Left lung (tissue), 14 donors: Measurements from ENCODE around the gene SLC6A11. TPM values are rescaled to one million over a fixed set of nuclear protein-coding genes. Genes with fewer than 3 reads are reported as not detected.
A peak's percentile ranks its signal among the peaks of the same experiment; 100 is the strongest.

ENCODE experiments used
- ATAC-seq: fragments of 200-7000 bp; cut with Tn5 transposase; one replicate; pipeline ENCODE4 v1.9.1; 2020; ENCODE audit warnings: moderate library complexity
- DNase-seq, 4 donors: peaks; one replicate each; pipeline ENCODE4 v3.0.0-alpha.2; 2013 to 2020
- H3K27ac ChIP-seq, 2 donors: fragments of 200-600 bp; sonication (generic) in 1 of 2; one replicate each; pipeline versions ENCODE4 v1.5.0 to v1.8.0; 2020 to 2021
- H3K27me3 ChIP-seq, 2 donors: fragments of 200-600 bp; sonication (generic) in 1 of 2; one replicate each; pipeline versions ENCODE4 v1.5.0 to v1.8.0; 2020 to 2021
- H3K36me3 ChIP-seq, 2 donors: fragments of 200-600 bp; sonication (generic) in 1 of 2; one replicate each; pipeline versions ENCODE4 v1.5.0 to v1.8.0; 2020 to 2021
- H3K4me1 ChIP-seq, 2 donors: fragments of 200-600 bp; one replicate each; pipeline ENCODE4 v1.8.0; 2021
- H3K4me3 ChIP-seq, 2 donors: fragments of 200-600 bp; sonication (generic) in 1 of 2; one replicate each; pipeline versions ENCODE4 v1.5.0 to v1.8.0; 2020 to 2021; ENCODE audit warnings: mild to moderate bottlenecking in 1 of 2
- H3K9me3 ChIP-seq, 2 donors: fragments of 200-600 bp; sonication (generic) in 1 of 2; one replicate each; pipeline versions ENCODE4 v1.5.0 to v1.8.0; 2020 to 2021
- intact Hi-C, 2 donors: fragments of 100-400 bp; cut with DNase I; formaldehyde crosslinking; loops; one replicate each; pipeline versions ENCODE4 v1.11.2 to v1.14.2; 2022
- long read RNA-seq, 12 donors: library from polyadenylated mRNA in 2 of 12; unstranded in 2 of 12; transcript quantifications; one replicate each; pipeline ENCODE4 v2.0.0 and lab custom pipeline, GENCODE V29; 2019 to 2026
- polyA plus RNA-seq, 6 donors: library from polyadenylated mRNA; unstranded; fragments of 120-200 nt; gene quantifications; one replicate each; pipeline ENCODE4 v1.2.1, GENCODE V29; 2013; ENCODE audit not compliant: insufficient read length in 6 of 6
- total RNA-seq, 2 donors: library from RNA; stranded (reverse); fragmentation: NEBNext Ultra II Directional; extraction: Animal tissue kit (Norgen Biotek cat#: 25700); gene quantifications; one replicate each; pipeline ENCODE4 v1.2.1, GENCODE V29; 2021
- TF ChIP-seq, protein P1 (sequence below), 2 donors: fragments of 200-600 bp; sonication (generic) in 1 of 2; IDR thresholded peaks; one replicate each; pipeline versions ENCODE4 v1.5.0 to v1.8.0; 2021; ENCODE audit warnings: antibody characterized with exemption in 2 of 2
- donor health status: DM: no; HTN: yes; CAD: no.
- donor health status: DM: no; HTN: no; CAD: no.

Gene SLC6A11
- total RNA-seq (under 1 TPM in 1 of 2 donors, not detected in 1; 0.13 TPM), polyA plus RNA-seq (under 1 TPM in 5 of 6 donors, not detected in 1; 0.07 to 0.31 (median 0.23) TPM)
- long read RNA-seq, donor 1, result 0 reads
- long read RNA-seq, donor 2, result 0 reads
- long read RNA-seq, donor 3, result 0 reads
- long read RNA-seq, donor 4, result 0 reads
- long read RNA-seq, donor 5, result 0 reads
- long read RNA-seq, donor 6, result 0 reads
- long read RNA-seq, donor 7, result 0 reads
- long read RNA-seq, donor 8, result 0 reads
- long read RNA-seq, donor 9, result 0 reads
- long read RNA-seq, donor 10, result 0 reads
- long read RNA-seq, donor 11, full-length matches to known transcripts, result 58 of 123 reads
- long read RNA-seq, donor 11, partial matches to known transcripts, result 65 of 123 reads
- long read RNA-seq, donor 11, other reads (novel, unspliced or antisense), result 0 of 123 reads
- long read RNA-seq, donor 12, result 0 reads

DNA sequence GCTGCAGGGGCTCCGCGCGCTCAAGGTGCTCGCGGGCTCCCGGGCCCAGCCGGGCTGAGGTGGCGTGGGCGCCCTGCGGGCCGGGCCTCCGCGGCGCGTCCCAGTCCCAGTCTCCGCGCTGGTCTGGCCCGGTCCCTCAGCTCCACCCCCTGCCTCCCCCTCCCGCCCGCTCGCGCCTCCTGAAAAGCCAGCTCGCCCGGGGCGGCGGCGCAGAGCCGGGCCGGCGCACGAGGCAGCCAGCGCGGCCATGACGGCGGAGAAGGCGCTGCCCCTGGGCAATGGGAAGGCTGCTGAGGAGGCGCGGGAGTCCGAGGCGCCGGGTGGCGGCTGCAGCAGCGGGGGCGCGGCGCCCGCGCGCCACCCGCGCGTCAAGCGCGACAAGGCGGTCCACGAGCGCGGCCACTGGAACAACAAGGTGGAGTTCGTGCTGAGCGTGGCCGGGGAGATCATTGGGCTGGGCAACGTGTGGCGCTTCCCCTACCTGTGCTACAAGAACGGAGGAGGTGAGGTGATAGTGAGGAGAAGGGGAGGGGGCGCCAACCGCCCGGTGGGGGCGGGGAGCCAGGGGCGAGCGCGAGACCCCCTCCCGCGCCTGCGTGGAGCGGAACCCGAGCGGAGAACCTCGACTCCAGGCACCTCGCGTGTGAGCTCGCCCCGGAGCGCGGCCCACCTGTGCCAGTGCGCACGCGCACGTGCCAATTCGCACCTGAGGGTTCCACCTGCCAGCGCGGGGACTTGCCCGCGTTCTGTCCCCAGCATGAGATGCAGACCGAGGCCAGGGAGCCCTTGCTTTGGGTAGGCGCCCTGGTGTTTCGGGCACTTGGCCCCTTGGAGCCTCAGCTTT is at the start of gene SLC6A11:
Gene SLC6A11 (plus strand): TSS at position 210 of the 844 bp plus-strand sequence. CDS start 38 bp downstream, at position 248.
- Histone ChIP-seq H3K36me3 (no peaks in the 10 kb centered on the region), H3K4me3 (no peak within 1 kb of the TSS), H3K27ac (no peak within 1 kb of the TSS), H3K4me1 (no peaks in the 10 kb centered on the region), H3K27me3 (peaks cover 21 to 53% of the 10 kb centered on the region in 2 donors), H3K9me3 (no peaks in the 10 kb centered on the region)
- peak; percentile 57 for ATAC-seq
- intact Hi-C loops, result no loop called here
- DNase-seq, result peak in 1 of 4 donors; percentile 73
- TF ChIP-seq, protein P1, sequence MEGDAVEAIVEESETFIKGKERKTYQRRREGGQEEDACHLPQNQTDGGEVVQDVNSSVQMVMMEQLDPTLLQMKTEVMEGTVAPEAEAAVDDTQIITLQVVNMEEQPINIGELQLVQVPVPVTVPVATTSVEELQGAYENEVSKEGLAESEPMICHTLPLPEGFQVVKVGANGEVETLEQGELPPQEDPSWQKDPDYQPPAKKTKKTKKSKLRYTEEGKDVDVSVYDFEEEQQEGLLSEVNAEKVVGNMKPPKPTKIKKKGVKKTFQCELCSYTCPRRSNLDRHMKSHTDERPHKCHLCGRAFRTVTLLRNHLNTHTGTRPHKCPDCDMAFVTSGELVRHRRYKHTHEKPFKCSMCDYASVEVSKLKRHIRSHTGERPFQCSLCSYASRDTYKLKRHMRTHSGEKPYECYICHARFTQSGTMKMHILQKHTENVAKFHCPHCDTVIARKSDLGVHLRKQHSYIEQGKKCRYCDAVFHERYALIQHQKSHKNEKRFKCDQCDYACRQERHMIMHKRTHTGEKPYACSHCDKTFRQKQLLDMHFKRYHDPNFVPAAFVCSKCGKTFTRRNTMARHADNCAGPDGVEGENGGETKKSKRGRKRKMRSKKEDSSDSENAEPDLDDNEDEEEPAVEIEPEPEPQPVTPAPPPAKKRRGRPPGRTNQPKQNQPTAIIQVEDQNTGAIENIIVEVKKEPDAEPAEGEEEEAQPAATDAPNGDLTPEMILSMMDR (IDR thresholded peaks at IDR 0.05), result no peak

DNA sequence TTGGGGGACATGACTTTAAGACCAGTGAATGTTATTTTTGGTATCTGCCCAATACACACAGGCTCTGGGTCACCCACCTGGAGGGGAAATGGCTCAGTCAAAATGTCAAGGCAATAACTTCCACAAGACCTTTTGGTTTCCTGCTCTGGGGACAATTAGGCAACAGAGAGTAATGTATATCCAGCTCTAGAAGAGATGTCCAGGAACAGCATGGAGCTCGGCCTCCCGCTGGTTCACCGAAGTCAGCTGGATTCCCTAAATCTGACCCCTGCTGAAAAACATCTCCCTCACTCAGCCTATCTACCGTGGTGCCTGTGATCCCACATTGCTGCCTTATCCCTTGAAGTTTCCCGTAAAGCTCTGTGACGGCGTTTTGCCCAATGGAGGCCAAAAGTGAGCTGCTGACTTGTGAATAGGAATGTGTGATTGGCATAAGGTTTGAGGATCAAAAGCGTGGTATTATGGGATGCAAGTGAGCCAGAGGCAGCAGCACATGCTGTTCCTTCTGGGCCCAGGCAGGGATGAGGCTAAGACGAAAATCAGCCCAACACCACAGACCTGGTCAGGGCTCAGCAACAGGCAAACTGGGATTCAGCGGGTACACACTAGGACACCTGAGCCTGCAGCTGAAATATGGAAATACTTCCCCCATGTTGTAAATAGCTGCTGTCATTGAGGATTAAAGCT is 47.2 kb upstream of the SLC6A11 start:
- DNase-seq (no peak), ATAC-seq (no peak)
- TF ChIP-seq, protein P1 (IDR thresholded peaks at IDR 0.05), result no peak
- no peak overlapping the region for H3K27ac ChIP-seq
- H3K4me1 ChIP-seq, result no peaks in the 10 kb centered on the region
- H3K9me3 ChIP-seq, result no peaks in the 10 kb centered on the region
- H3K4me3 ChIP-seq, result no peak overlapping the region
- intact Hi-C loops, result no loop called here
- peaks cover 0 to 50% of the 10 kb centered on the region in 2 donors for H3K27me3 ChIP-seq
- H3K36me3 ChIP-seq, result no peaks in the 10 kb centered on the region

DNA sequence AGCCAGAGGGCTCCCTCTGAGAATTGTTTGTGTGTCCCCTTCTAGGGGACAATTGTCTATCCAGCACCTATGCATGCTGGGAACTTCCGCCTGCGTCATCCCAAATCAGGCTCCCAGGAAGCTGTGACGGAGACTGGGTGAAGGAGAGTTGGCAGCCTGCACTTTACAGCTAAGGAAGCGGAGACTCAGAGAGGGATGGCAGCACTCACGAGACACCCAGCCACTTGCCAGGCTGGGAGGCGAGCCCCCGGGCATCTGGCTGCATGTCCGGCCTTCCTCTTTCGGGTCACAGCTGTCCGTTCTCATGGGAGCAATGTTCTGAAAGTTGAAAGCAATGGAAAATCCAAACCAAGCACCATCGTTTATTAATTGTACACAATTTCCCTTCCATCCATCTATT is 45.5 kb upstream of the SLC6A11 start:
- TF ChIP-seq, protein P1 (IDR thresholded peaks at IDR 0.05), result no peak
- no peak overlapping the region for H3K27ac ChIP-seq
- ATAC-seq, result no peak
- intact Hi-C loops, result no loop called here
- DNase-seq, result no peak
- H3K4me1 ChIP-seq, result no peaks in the 10 kb centered on the region
- H3K27me3 ChIP-seq, result peaks cover 0 to 44% of the 10 kb centered on the region in 2 donors
- no peaks in the 10 kb centered on the region for H3K36me3 ChIP-seq
- no peaks in the 10 kb centered on the region for H3K9me3 ChIP-seq
- H3K4me3 ChIP-seq, result no peak overlapping the region

DNA sequence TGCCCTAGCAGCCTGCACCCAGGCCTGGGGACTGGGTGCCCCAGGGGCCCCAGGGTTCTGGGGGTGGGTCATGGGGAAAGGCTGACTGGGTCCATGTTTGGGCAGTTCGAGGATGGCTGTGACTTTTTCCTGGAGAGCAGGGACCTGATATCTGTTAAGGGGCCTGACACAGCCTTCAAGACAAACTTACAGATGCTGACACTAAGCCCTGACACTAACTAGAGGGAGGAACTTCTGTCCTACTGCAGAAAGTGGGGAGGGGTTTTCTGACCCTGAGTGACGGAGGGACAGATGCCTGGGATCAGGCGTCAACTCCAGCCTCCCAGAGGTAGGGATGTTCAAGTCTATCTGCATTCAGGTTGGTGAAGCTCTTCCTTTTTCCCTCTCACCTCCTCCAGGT is 45.0 kb upstream of the SLC6A11 start:
- ATAC-seq, result no peak
- H3K36me3 ChIP-seq, result no peaks in the 10 kb centered on the region
- H3K4me3 ChIP-seq, result no peak overlapping the region
- H3K9me3 ChIP-seq, result no peaks in the 10 kb centered on the region
- peaks cover 0 to 45% of the 10 kb centered on the region in 2 donors for H3K27me3 ChIP-seq
- DNase-seq, result no peak
- TF ChIP-seq, protein P1 (IDR thresholded peaks at IDR 0.05), result no peak
- intact Hi-C loops, result no loop called here
- no peaks in the 10 kb centered on the region for H3K4me1 ChIP-seq
- no peak overlapping the region for H3K27ac ChIP-seq
